DOHH2 (cell line): ENCODE results near the gene FIGN.

Experiments
- H3F3A ChIP-seq: fragments of 200-600 bp; sonication (generic), shearing (Covaris generic); 2 replicates; pipeline ENCODE4 v1.6.0; 2016; ENCODE audit warnings: antibody characterized with exemption, mild to moderate bottlenecking; ENCODE audit not compliant: control insufficient read depth, insufficient read depth
- H3K27ac ChIP-seq: fragments of 200-600 bp; sonication (generic); 2 replicates; pipeline ENCODE4 v1.5.1; 2014; ENCODE audit warnings: low read depth, mild to moderate bottlenecking, low read length, moderate library complexity
- H3K27me3 ChIP-seq: fragments of 200-600 bp; sonication (generic); 2 replicates; pipeline ENCODE4 v1.6.1; 2014; ENCODE audit warnings: mild to moderate bottlenecking, low read length, mixed read lengths; ENCODE audit not compliant: control insufficient read depth
- H3K36me3 ChIP-seq: fragments of 200-600 bp; sonication (generic); 2 replicates; pipeline ENCODE4 v1.6.1; 2014; ENCODE audit warnings: mild to moderate bottlenecking, low read length, moderate library complexity, mixed read lengths; ENCODE audit not compliant: control insufficient read depth
- H3K4me1 ChIP-seq: fragments of 200-600 bp; sonication (generic); 2 replicates; pipeline ENCODE4 v1.6.1; 2014; ENCODE audit warnings: mild to moderate bottlenecking, low read length, mixed read lengths; ENCODE audit not compliant: control insufficient read depth
- H3K4me2 ChIP-seq: fragments of 200-600 bp; sonication (generic); 2 replicates; pipeline ENCODE4 v1.6.0; 2014; ENCODE audit warnings: mild to moderate bottlenecking, low read length, moderate library complexity
- H3K4me3 ChIP-seq: fragments of 200-600 bp; sonication (generic); 2 replicates; pipeline ENCODE4 v1.5.1; 2014; ENCODE audit warnings: mild to moderate bottlenecking, low read length, mixed read lengths
- H3K79me2 ChIP-seq: fragments of 200-600 bp; sonication (generic); 2 replicates; pipeline ENCODE4 v1.6.1; 2014; ENCODE audit warnings: mild to moderate bottlenecking, low read length, mixed read lengths; ENCODE audit not compliant: control insufficient read depth
- H3K9me2 ChIP-seq: fragments of 200-600 bp; sonication (generic); replicated peaks from 2 replicates; pipeline ENCODE4 v1.6.1; 2014; ENCODE audit warnings: mild to moderate bottlenecking, low read length, mixed read lengths; ENCODE audit not compliant: control insufficient read depth
- H3K9me3 ChIP-seq: fragments of 200-600 bp; sonication (generic); 2 replicates; pipeline ENCODE4 v1.6.1; 2014; ENCODE audit warnings: antibody characterized with exemption, low read length, mixed read lengths; ENCODE audit not compliant: control insufficient read depth, insufficient read depth
- H4K20me1 ChIP-seq: fragments of 200-600 bp; sonication (generic); 2 replicates; pipeline ENCODE4 v1.6.0; 2014; ENCODE audit warnings: low read depth, mild to moderate bottlenecking, antibody characterized with exemption, low read length, moderate library complexity; ENCODE audit not compliant: control insufficient read depth, insufficient read depth
- CTCF ChIP-seq: fragments of 200-600 bp; sonication (generic); IDR thresholded peaks from one replicate; pipeline ENCODE4 v1.5.1; 2014; ENCODE audit warnings: antibody characterized with exemption, mild to moderate bottlenecking, low read depth, low read length; ENCODE audit not compliant: poor library complexity, severe bottlenecking
- EZH2phosphoT487 ChIP-seq: fragments of 200-600 bp; sonication (generic); IDR thresholded peaks from 2 replicates; pipeline ENCODE4 v1.6.1; 2017; ENCODE audit warnings: borderline replicate concordance, mild to moderate bottlenecking, antibody characterized with exemption, low read length, moderate library complexity, mixed read lengths

The FIGN gene

DNA sequence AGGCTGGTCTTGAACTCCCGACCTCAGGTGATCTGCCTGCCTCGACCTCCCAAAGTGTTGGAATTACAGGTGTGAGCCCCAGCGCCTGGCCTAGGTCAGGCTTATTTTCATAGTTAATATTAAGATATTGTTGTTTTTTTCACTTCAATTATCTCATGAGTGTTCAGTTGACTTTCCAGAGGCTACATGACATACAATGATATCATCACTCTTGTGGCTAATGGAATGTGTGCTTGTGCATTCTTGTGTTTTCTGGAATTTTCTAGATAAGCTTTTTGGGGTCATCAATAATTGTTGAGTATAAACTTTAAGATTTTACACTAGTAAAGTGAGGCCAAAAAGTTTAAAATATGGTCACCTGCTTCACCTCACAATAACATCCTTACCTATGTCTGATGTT lies 180.9 kb downstream of the FIGN start:
- Histone ChIP-seq H3K27ac (no peak overlapping the region), H3K4me1 (no peaks in the 10 kb centered on the region), H3F3A (no peaks in the 10 kb centered on the region), H3K4me3 (no peak overlapping the region), H3K9me2 (no peaks in the 10 kb centered on the region), H3K4me2 (no peak overlapping the region), H3K36me3 (no peaks in the 10 kb centered on the region), H3K79me2 (no peaks in the 10 kb centered on the region), H3K9me3 (no peaks in the 10 kb centered on the region), H4K20me1 (no peaks in the 10 kb centered on the region), H3K27me3 (no peaks in the 10 kb centered on the region)
- TF ChIP-seq EZH2phosphoT487 (no peak), CTCF (no peak)

- Histone ChIP-seq H3K4me2 (no peak overlapping the region), H3K36me3 (no peaks in the 10 kb centered on the region)
Measured at GRCh38 chr2:163553601-163554000, 182.2 kb downstream of the FIGN start.

DNA sequence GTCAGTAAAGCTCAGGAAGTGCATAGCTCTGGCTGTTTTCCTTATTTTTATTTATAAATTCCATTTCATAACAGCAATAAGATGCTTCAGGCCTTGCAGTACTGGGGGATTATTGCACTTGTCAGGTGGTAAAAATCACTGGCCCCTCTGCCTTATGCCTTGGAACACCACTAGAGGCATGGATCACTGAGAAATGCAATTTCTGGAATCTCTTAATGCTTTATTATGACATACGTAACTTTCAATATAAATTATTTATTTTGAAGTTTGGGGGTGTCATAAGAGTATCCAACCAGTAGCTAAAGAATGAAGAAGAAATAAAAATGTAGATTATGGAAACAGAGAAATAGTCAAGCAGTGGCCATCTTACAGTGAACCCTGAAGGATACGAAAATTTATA lies 183.1 kb downstream of the FIGN start:
- TF ChIP-seq EZH2phosphoT487: no peak
- no peak for TF ChIP-seq CTCF
- Histone ChIP-seq H3K4me2 (no peak overlapping the region), H3K9me3 (peaks cover 3% of the 10 kb centered on the region; the same call in 1 of the 2 replicates), H3K27me3 (no peaks in the 10 kb centered on the region), H4K20me1 (no peaks in the 10 kb centered on the region), H3K9me2 (no peaks in the 10 kb centered on the region), H3F3A (no peaks in the 10 kb centered on the region), H3K36me3 (no peaks in the 10 kb centered on the region), H3K4me3 (no peak overlapping the region), H3K27ac (no peak overlapping the region), H3K4me1 (no peaks in the 10 kb centered on the region), H3K79me2 (no peaks in the 10 kb centered on the region)

More at GRCh38 chr2:163553601-163554000, 182.2 kb downstream of the FIGN start:
- Histone ChIP-seq H3K27ac (no peak overlapping the region), H3K9me3 (peaks cover 3% of the 10 kb centered on the region; the same call in 1 of the 2 replicates), H3F3A (no peaks in the 10 kb centered on the region), H3K4me3 (no peak overlapping the region), H4K20me1 (no peaks in the 10 kb centered on the region), H3K79me2 (no peaks in the 10 kb centered on the region), H3K9me2 (no peaks in the 10 kb centered on the region), H3K27me3 (no peaks in the 10 kb centered on the region), H3K4me1 (no peaks in the 10 kb centered on the region)
- TF ChIP-seq CTCF: no peak
